Tibial nerve (tissue), 4 donors: Measurements from ENCODE around the gene FSCN2. TPM values are rescaled to one million over a fixed set of nuclear protein-coding genes. Genes with fewer than 3 reads are reported as not detected.

ENCODE experiments used
- DNase-seq, 2 donors: peaks; one replicate each; pipeline ENCODE4 v3.0.0-alpha.2; 2019; ENCODE audit warnings: low spot score in 2 of 2
- H3K27ac ChIP-seq, 4 donors: fragments of 200-600 bp; sonication (generic) in 3 of 4; one replicate each; pipeline ENCODE4 v1.5.1; 2017 to 2019; ENCODE audit warnings: mild to moderate bottlenecking in 1 of 4
- H3K27me3 ChIP-seq, 2 donors: fragments of 200-600 bp; sonication (generic) in 1 of 2; one replicate each; pipeline versions ENCODE4 v1.5.1 to v1.6.0; 2017 to 2019
- H3K36me3 ChIP-seq, 3 donors: fragments of 200-600 bp; sonication (generic); one replicate each; pipeline ENCODE4 v1.5.1; 2018 to 2019
- H3K4me1 ChIP-seq, 4 donors: fragments of 200-600 bp; sonication (generic) in 3 of 4; one replicate each; pipeline ENCODE4 v1.5.1; 2017 to 2019
- H3K4me3 ChIP-seq, 4 donors: fragments of 200-600 bp; sonication (generic) in 3 of 4; one replicate each; pipeline ENCODE4 v1.5.1; 2017 to 2019; ENCODE audit warnings: mild to moderate bottlenecking in 1 of 4, moderate library complexity in 1 of 4
- H3K9me3 ChIP-seq, 4 donors: fragments of 200-600 bp; sonication (generic) in 3 of 4; one replicate each; pipeline ENCODE4 v1.5.1; 2017 to 2019
- CTCF ChIP-seq, 5 experiments: fragments of 200-600 bp in 3 of 5; fragments of 450-650 bp in 2 of 5; sonication (generic) in 3 of 5; IDR thresholded peaks; one replicate each; pipeline ENCODE4 v1.5.1; 2016 to 2019; ENCODE audit warnings: antibody characterized with exemption in 5 of 5, mild to moderate bottlenecking in 3 of 5, moderate library complexity in 2 of 5
- EP300 ChIP-seq, 2 donors: sonication (generic); formaldehyde crosslinking; IDR thresholded peaks; one replicate each; pipeline ENCODE4 v1.6.1; 2017; ENCODE audit warnings: antibody characterized with exemption in 2 of 2, mild to moderate bottlenecking in 1 of 2
- POLR2A ChIP-seq, 2 donors: fragments of 450-650 bp; IDR thresholded peaks; one replicate each; pipeline ENCODE4 v1.6.1; 2017; ENCODE audit warnings: antibody characterized with exemption in 2 of 2, mild to moderate bottlenecking in 2 of 2, moderate library complexity in 2 of 2
- WGBS, 2 donors: methylation state at CpG; one replicate each; pipeline ENCODE4 v1.1.5; 2018; 5-methylcytosine and 5-hydroxymethylcytosine counted together
- total RNA-seq, 4 donors: library from RNA; depleted of rRNA; stranded (reverse); fragments of >200 nt; gene quantifications; one replicate each; pipeline ENCODE4 v1.1.0, GENCODE V29; 2016

Gene FSCN2
- total RNA-seq, 4 donors from 2014 or later, result 0.42 to 4.4 (median 3.7) TPM

GRCh38 chr17:81533339-81534141 lies 5.4 kb downstream of the FSCN2 start:
- H3K4me1 ChIP-seq, result peaks cover 0 to 21% (median 12%) of the 10 kb centered on the region in 4 donors
- H3K36me3 ChIP-seq, result peaks cover 0 to 8% (median 0%) of the 10 kb centered on the region in 3 donors
- DNase-seq, result no peak
- H3K9me3 ChIP-seq, result no peaks in the 10 kb centered on the region
- H3K27ac ChIP-seq, result no peak overlapping the region
- 56 to 70% methylated on average over 19 to 21 of the region's 21 CpGs for WGBS, 2 donors
- TF ChIP-seq CTCF (IDR thresholded peaks at IDR 0.05) (no peak), POLR2A (IDR thresholded peaks at IDR 0.05) (no peak), EP300 (IDR thresholded peaks at IDR 0.05) (no peak)
- no peak overlapping the region for H3K4me3 ChIP-seq
- peaks cover 0 to 50% of the 10 kb centered on the region in 2 donors for H3K27me3 ChIP-seq

- Histone ChIP-seq H3K4me3 (no peak overlapping the region), H3K36me3 (peaks cover 0 to 17% (median 0%) of the 10 kb centered on the region in 3 donors), H3K27me3 (peaks cover 0 to 43% of the 10 kb centered on the region in 2 donors), H3K27ac (no peak overlapping the region), H3K9me3 (no peaks in the 10 kb centered on the region), H3K4me1 (peaks cover 0 to 21% (median 12%) of the 10 kb centered on the region in 4 donors)
- 58 to 63% methylated on average over 3 to 5 of the region's 6 CpGs for WGBS, 2 donors
- TF ChIP-seq POLR2A (IDR thresholded peaks at IDR 0.05) (no peak), EP300 (IDR thresholded peaks at IDR 0.05) (no peak), CTCF (IDR thresholded peaks at IDR 0.05) (no peak)
- DNase-seq, result no peak
Observed at GRCh38 chr17:81534157-81535006, 6.2 kb downstream of the FSCN2 start.

- TF ChIP-seq CTCF (IDR thresholded peaks at IDR 0.05) (no peak), EP300 (IDR thresholded peaks at IDR 0.05) (no peak), POLR2A (IDR thresholded peaks at IDR 0.05) (no peak)
- Histone ChIP-seq H3K4me1 (peaks cover 0 to 21% (median 12%) of the 10 kb centered on the region in 4 donors), H3K4me3 (no peak overlapping the region), H3K27ac (no peak overlapping the region), H3K36me3 (peaks cover 0 to 23% (median 0%) of the 10 kb centered on the region in 3 donors), H3K9me3 (no peaks in the 10 kb centered on the region), H3K27me3 (peaks cover 0 to 43% of the 10 kb centered on the region in 2 donors)
- no peak for DNase-seq
- WGBS, 2 donors, result 64 to 90% methylated on average over 5 of the region's 5 CpGs
Observed at GRCh38 chr17:81535007-81535328, 6.8 kb downstream of the FSCN2 start.

GRCh38 chr17:81535480-81536298 lies 7.5 kb downstream of the FSCN2 start:
- Histone ChIP-seq H3K4me1 (peaks cover 0 to 21% (median 12%) of the 10 kb centered on the region in 4 donors), H3K27ac (no peak overlapping the region), H3K27me3 (peaks cover 0 to 43% of the 10 kb centered on the region in 2 donors), H3K9me3 (no peaks in the 10 kb centered on the region), H3K4me3 (no peak overlapping the region), H3K36me3 (peaks cover 0 to 30% (median under 1%) of the 10 kb centered on the region in 3 donors)
- 75 to 77% methylated on average over 13 of the region's 13 CpGs for WGBS, 2 donors
- no peak for TF ChIP-seq POLR2A (IDR thresholded peaks at IDR 0.05)
- no peak for DNase-seq
